ENCODE results near the gene PHF1.
"Not testable (repeated sequence)": the region's sequence is repeated elsewhere in the genome, so short reads cannot be mapped to it uniquely, and the experiment has no call there.

PHF1 gene

GRCh38 chr6:33391922-33392594 lies 18.8 kb upstream of the PHF1 start:
- DNase-seq = no peak

- peak; percentile 28 for DNase-seq
Observed at GRCh38 chr6:33392595-33392948, 18.2 kb upstream of the PHF1 start.

- no peak for DNase-seq
Observed at GRCh38 chr6:33392979-33393378, 17.8 kb upstream of the PHF1 start.

- DNase-seq = no peak
Observed at GRCh38 chr6:33397541-33397940, 13.3 kb upstream of the PHF1 start.

GRCh38 chr6:33398601-33399000 lies 12.2 kb upstream of the PHF1 start:
- not testable (repeated sequence) for DNase-seq

GRCh38 chr6:33399881-33400280 lies 10.9 kb upstream of the PHF1 start:
- not testable (repeated sequence) for DNase-seq

- no peak for DNase-seq
Observed at GRCh38 chr6:33404884-33405283, 5.9 kb upstream of the PHF1 start.

- DNase-seq = no peak
Observed at GRCh38 chr6:33405386-33405940, 5.4 kb upstream of the PHF1 start.

GRCh38 chr6:33406126-33406525 lies 4.7 kb upstream of the PHF1 start:
- no peak for DNase-seq

GRCh38 chr6:33407132-33407718 lies 3.6 kb upstream of the PHF1 start:
- no peak for DNase-seq

- peak; percentile 74 for DNase-seq
Observed at GRCh38 chr6:33410050-33410710, 634 bp upstream of the PHF1 start.

- DNase-seq = no peak
Observed at GRCh38 chr6:33411632-33412005, 805 bp downstream of the PHF1 start.

- DNase-seq = no peak
Observed at GRCh38 chr6:33412140-33413009, 1.6 kb downstream of the PHF1 start.

- DNase-seq = no peak
Observed at GRCh38 chr6:33413241-33414120, 2.7 kb downstream of the PHF1 start.

GRCh38 chr6:33414592-33415271 lies 3.9 kb downstream of the PHF1 start:
- no peak for DNase-seq

- no peak for DNase-seq
Observed at GRCh38 chr6:33415831-33416230, 5.0 kb downstream of the PHF1 start.

- DNase-seq = no peak
Observed at GRCh38 chr6:33416386-33417127, 5.7 kb downstream of the PHF1 start.

GRCh38 chr6:33417128-33417902 lies 6.5 kb downstream of the PHF1 start:
- DNase-seq = no peak

GRCh38 chr6:33417903-33418689 lies 7.3 kb downstream of the PHF1 start, which contains the start of gene CUTA:
CUTA (minus strand) TSS chr6:33418107; CDS start chr6:33418000, 107 bp downstream.
- peak; percentile 96 for DNase-seq
